Type B pancreatic cell (in vitro differentiated cells): ENCODE measurements around the gene CTDNEP1. TPM values are rescaled to one million over a fixed set of nuclear protein-coding genes. Genes with fewer than 3 reads are reported as not detected.
"Not testable (repeated sequence)": the region's sequence is repeated elsewhere in the genome, so short reads cannot be mapped to it uniquely, and the experiment has no call there.

Experiments
- DNase-seq: peaks from one replicate; pipeline ENCODE4 v3.0.0; 2021; ENCODE audit warnings: mixed read lengths; ENCODE audit not compliant: unreplicated experiment; ENCODE audit errors: extremely low spot score
- H3K27ac Mint-ChIP-seq: 2 replicates; pipeline ENCODE4 v1.8.0; 2021; ENCODE audit warnings: mild to moderate bottlenecking, mixed read lengths
- H3K27me3 Mint-ChIP-seq: 2 replicates; pipeline ENCODE4 v1.8.0; 2021; ENCODE audit warnings: mixed read lengths
- H3K36me3 Mint-ChIP-seq: 2 replicates; pipeline ENCODE4 v1.8.0; 2021; ENCODE audit warnings: mixed read lengths
- H3K4me1 Mint-ChIP-seq: one replicate; pipeline ENCODE4 v1.8.0; 2021; ENCODE audit warnings: mixed read lengths; ENCODE audit not compliant: unreplicated experiment
- H3K4me3 Mint-ChIP-seq: 2 replicates; pipeline ENCODE4 v1.8.0; 2021; ENCODE audit warnings: mild to moderate bottlenecking, mixed read lengths
- H3K9me3 Mint-ChIP-seq: 2 replicates; pipeline ENCODE4 v1.8.0; 2021; ENCODE audit warnings: mixed read lengths
- CTCF ChIP-seq: fragments of 200-600 bp; sonication (generic); conservative IDR thresholded peaks from 2 replicates; pipeline ENCODE4 v1.5.0; 2021; ENCODE audit warnings: antibody characterized with exemption, mild to moderate bottlenecking
- total RNA-seq: library from RNA; stranded (reverse); gene quantifications from 2 replicates; pipeline ENCODE4 v1.2.1, GENCODE V29; 2021; ENCODE audit warnings: low replicate concordance

CTDNEP1 gene
- total RNA-seq, 1 donor from 2014 or later = 138 TPM

GRCh38 chr17:7249214-7249613, 2.3 kb downstream of the CTDNEP1 start:
- peak overlapping the region; percentile 73 for H3K27ac Mint-ChIP-seq

GRCh38 chr17:7248796-7249195, 2.7 kb downstream of the CTDNEP1 start:
- no peaks in the 10 kb centered on the region for H3K27me3 Mint-ChIP-seq
- no peak for TF ChIP-seq CTCF
- H3K27ac Mint-ChIP-seq = peak overlapping the region; percentile 73

More at GRCh38 chr17:7249214-7249613, 2.3 kb downstream of the CTDNEP1 start:
- TF ChIP-seq CTCF = no peak
- peaks cover 37% of the 10 kb centered on the region for H3K4me1 Mint-ChIP-seq
- no peaks in the 10 kb centered on the region for H3K27me3 Mint-ChIP-seq
- no peak for DNase-seq
- peaks cover 22% of the 10 kb centered on the region for H3K36me3 Mint-ChIP-seq
- no peaks in the 10 kb centered on the region for H3K9me3 Mint-ChIP-seq
- H3K4me3 Mint-ChIP-seq = peak overlapping the region; percentile 97

GRCh38 chr17:7246779-7247178, 4.8 kb downstream of the CTDNEP1 start:
- peaks cover 33% of the 10 kb centered on the region for H3K4me1 Mint-ChIP-seq
- peaks cover 17% of the 10 kb centered on the region for H3K36me3 Mint-ChIP-seq
- peaks cover 4% of the 10 kb centered on the region for H3K27me3 Mint-ChIP-seq
- H3K27ac Mint-ChIP-seq = peak overlapping the region; percentile 27
- peak overlapping the region; percentile 23 for H3K4me3 Mint-ChIP-seq
- no peak for TF ChIP-seq CTCF
- no peaks in the 10 kb centered on the region for H3K9me3 Mint-ChIP-seq
- DNase-seq = no peak

More at GRCh38 chr17:7248796-7249195, 2.7 kb downstream of the CTDNEP1 start:
- H3K4me1 Mint-ChIP-seq = peaks cover 37% of the 10 kb centered on the region
- no peak for DNase-seq
- H3K36me3 Mint-ChIP-seq = peaks cover 22% of the 10 kb centered on the region
- H3K4me3 Mint-ChIP-seq = peak overlapping the region; percentile 97
- H3K9me3 Mint-ChIP-seq = no peaks in the 10 kb centered on the region

- Mint-ChIP-seq H3K4me1 (peaks cover 28% of the 10 kb centered on the region), H3K36me3 (peaks cover 28% of the 10 kb centered on the region), H3K27ac (peak overlapping the region; percentile 97), H3K4me3 (peak overlapping the region; percentile 98)
- H3K27me3 Mint-ChIP-seq, H3K9me3 Mint-ChIP-seq, DNase-seq: not testable (repeated sequence)
These were observed 7.7 kb downstream of the CTDNEP1 start for GRCh38 chr17:7243838-7244237.

- TF ChIP-seq CTCF = no peak
- peaks cover 28% of the 10 kb centered on the region for H3K36me3 Mint-ChIP-seq
- peak overlapping the region; percentile 98 for H3K4me3 Mint-ChIP-seq
- H3K27me3 Mint-ChIP-seq = peaks cover 4% of the 10 kb centered on the region
- peak overlapping the region; percentile 97 for H3K27ac Mint-ChIP-seq
- no peak for DNase-seq
- H3K4me1 Mint-ChIP-seq = peaks cover 28% of the 10 kb centered on the region
- H3K9me3 Mint-ChIP-seq = no peaks in the 10 kb centered on the region
These were observed 8.1 kb downstream of the CTDNEP1 start for GRCh38 chr17:7243453-7243729.

GRCh38 chr17:7242717-7243452, 8.6 kb downstream of the CTDNEP1 start:
- H3K4me1 Mint-ChIP-seq = peaks cover 28% of the 10 kb centered on the region
- H3K27ac Mint-ChIP-seq = peak overlapping the region; percentile 97
- peak overlapping the region; percentile 98 for H3K4me3 Mint-ChIP-seq
- peak; percentile 94 for DNase-seq
- H3K27me3 Mint-ChIP-seq = peaks cover 4% of the 10 kb centered on the region
- no peaks in the 10 kb centered on the region for H3K9me3 Mint-ChIP-seq
- peaks cover 28% of the 10 kb centered on the region for H3K36me3 Mint-ChIP-seq
- TF ChIP-seq CTCF = no peak
